Adrenal gland (tissue), 5 donors: Measurements from ENCODE around the gene IARS2.

Experiments used
- POLR2A ChIP-seq, 2 donors: fragments of 450-650 bp; IDR thresholded peaks; one replicate each; pipeline ENCODE4 v1.6.1; 2017; ENCODE audit warnings: antibody characterized with exemption in 2 of 2, mild to moderate bottlenecking in 2 of 2, moderate library complexity in 1 of 2
- TF ChIP-seq, protein P1 (sequence below), 6 experiments: fragments of 450-650 bp in 4 of 6; fragments of 200-600 bp in 2 of 6; sonication (generic) in 1 of 6; IDR thresholded peaks; 1 replicate in 5 of 6; 2 replicates in 1 of 6; pipeline versions ENCODE4 v1.5.1 to v1.8.0; 2016 to 2021; ENCODE audit warnings: antibody characterized with exemption in 6 of 6, mild to moderate bottlenecking in 2 of 6, moderate library complexity in 1 of 6
- donor health status: DM: no; HTN: no; CAD: no.

DNA sequence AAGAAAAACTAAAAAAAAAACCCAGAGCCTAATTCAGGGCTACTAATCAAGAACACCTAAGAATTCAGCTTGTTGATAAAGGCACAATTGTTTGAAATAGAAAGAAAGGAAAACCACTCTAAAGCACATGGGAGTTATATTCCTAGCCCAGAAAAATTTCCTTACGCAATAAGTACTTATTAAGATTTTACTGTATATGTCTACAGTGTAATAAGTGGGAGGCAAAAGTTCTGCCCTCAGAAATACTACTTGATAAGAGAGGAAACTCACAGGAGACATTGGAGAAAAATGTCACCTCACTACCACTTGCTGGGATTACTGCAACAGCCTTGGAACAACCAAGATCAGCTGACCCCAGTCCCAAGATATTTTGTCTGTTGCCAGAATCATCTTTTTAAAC is 66.1 kb downstream of the IARS2 start:
- TF ChIP-seq, protein P1, sequence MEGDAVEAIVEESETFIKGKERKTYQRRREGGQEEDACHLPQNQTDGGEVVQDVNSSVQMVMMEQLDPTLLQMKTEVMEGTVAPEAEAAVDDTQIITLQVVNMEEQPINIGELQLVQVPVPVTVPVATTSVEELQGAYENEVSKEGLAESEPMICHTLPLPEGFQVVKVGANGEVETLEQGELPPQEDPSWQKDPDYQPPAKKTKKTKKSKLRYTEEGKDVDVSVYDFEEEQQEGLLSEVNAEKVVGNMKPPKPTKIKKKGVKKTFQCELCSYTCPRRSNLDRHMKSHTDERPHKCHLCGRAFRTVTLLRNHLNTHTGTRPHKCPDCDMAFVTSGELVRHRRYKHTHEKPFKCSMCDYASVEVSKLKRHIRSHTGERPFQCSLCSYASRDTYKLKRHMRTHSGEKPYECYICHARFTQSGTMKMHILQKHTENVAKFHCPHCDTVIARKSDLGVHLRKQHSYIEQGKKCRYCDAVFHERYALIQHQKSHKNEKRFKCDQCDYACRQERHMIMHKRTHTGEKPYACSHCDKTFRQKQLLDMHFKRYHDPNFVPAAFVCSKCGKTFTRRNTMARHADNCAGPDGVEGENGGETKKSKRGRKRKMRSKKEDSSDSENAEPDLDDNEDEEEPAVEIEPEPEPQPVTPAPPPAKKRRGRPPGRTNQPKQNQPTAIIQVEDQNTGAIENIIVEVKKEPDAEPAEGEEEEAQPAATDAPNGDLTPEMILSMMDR (IDR thresholded peaks at IDR 0.05), result no peak
- no peak for TF ChIP-seq POLR2A (IDR thresholded peaks at IDR 0.05)
